22Rv1 (cell line): ENCODE data around the gene TLCD3B.

Experiments
- CTCF ChIP-seq: fragments of 450-650 bp; IDR thresholded peaks from 2 replicates; pipeline ENCODE4 v1.5.1; 2017; ENCODE audit warnings: mild to moderate bottlenecking
- ZFX ChIP-seq: fragments of 450-650 bp; IDR thresholded peaks from 2 replicates; pipeline ENCODE4 v1.6.1; 2017; ENCODE audit warnings: antibody characterized with exemption, borderline replicate concordance

DNA sequence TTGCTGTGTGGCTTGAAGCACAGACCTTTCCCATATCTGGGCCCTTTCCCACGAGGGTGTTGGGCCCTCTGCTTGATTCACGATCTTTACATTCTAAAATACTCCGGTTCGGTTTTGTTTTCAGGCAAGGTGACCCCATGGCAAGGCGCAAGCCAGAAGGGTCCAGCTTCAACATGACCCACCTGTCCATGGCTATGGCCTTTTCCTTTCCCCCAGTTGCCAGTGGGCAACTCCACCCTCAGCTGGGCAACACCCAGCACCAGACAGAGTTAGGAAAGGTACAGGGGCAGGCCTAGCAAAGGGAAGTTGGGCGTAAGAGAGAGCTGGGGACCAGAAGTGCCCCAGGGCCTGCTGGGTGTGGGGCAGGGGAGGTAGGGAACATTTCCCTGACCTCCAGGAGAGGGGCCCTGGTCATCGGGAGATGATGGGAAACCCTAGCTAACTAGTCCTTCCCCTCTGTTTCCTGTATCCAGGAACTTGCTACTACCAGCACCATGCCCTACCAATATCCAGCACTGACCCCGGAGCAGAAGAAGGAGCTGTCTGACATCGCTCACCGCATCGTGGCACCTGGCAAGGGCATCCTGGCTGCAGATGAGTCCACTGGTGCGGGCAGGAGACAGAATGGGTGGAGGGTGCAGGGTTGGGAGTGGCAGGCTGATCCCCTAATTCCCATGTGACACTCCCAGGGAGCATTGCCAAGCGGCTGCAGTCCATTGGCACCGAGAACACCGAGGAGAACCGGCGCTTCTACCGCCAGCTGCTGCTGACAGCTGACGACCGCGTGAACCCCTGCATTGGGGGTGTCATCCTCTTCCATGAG, 35.9 kb upstream of the TLCD3B start:
- TF ChIP-seq CTCF = no peak
- no peak for TF ChIP-seq ZFX
